Measurements from ENCODE around the gene HOXA11.

DNA sequence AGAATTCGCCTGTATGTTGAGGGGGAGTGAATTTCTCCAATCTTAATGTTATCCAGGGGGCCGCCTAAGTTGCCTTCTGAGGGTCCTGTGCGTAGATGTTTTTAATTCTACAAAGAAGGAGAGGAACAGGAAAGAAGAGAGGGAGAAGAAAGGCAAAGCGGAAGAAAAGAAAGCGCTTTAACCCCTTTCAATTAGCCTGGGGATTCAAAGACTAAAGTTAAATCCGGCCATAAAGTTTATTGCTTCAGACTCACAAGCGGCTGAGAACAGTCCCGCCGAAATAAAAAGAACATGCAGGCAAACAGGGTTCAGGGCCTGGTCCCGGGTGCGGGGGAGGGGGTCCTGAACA, 46.1 kb downstream of the HOXA11 start:
- TF ChIP-seq, protein P1, sequence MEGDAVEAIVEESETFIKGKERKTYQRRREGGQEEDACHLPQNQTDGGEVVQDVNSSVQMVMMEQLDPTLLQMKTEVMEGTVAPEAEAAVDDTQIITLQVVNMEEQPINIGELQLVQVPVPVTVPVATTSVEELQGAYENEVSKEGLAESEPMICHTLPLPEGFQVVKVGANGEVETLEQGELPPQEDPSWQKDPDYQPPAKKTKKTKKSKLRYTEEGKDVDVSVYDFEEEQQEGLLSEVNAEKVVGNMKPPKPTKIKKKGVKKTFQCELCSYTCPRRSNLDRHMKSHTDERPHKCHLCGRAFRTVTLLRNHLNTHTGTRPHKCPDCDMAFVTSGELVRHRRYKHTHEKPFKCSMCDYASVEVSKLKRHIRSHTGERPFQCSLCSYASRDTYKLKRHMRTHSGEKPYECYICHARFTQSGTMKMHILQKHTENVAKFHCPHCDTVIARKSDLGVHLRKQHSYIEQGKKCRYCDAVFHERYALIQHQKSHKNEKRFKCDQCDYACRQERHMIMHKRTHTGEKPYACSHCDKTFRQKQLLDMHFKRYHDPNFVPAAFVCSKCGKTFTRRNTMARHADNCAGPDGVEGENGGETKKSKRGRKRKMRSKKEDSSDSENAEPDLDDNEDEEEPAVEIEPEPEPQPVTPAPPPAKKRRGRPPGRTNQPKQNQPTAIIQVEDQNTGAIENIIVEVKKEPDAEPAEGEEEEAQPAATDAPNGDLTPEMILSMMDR (IDR thresholded peaks at IDR 0.05; ENCODE audit: low read depth, low read length, poor library complexity, severe bottlenecking) = no peak
- TF ChIP-seq EZH2phosphoT487 (IDR thresholded peaks at IDR 0.05; ENCODE audit: borderline replicate concordance, low read length) = no peak

Measured in DOHH2 (cell line).